ENCODE data around the gene DHFR. TPM values are rescaled to one million over a fixed set of nuclear protein-coding genes. Genes with fewer than 3 reads are reported as not detected.

DHFR gene
- total and polyA plus RNA-seq, 9 of the 15 experiments (the other 6 are each of a cell fraction or from before 2014, with no cell fraction given): 45.6 to 176 (median 97.7) TPM

DNA sequence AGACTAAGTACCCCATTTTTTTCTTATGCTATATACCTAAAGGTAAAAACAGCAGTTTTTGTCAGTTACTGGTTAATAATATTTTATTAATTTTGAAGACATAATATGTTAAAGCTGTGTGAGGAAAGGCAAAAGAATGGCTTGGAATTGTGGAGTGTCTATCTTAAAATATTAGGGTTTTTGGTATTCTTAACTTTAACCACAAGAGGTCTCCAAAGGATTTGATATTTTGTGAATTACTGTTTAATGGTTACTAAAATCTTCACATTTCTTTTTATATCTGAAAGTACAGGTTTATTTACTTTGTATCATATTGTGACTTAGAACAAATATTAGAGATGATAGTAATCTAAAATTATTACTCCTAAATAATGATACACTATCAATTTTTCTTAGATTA, 32.0 kb upstream of the DHFR start:
- FAIRE-seq: no peak

More for the DNA sequence above, 32.0 kb upstream of the DHFR start:
- H2AFZ ChIP-seq (ENCODE audit: low read depth, low read length): no peak overlapping the region
- POLR2A ChIA-PET: interaction anchor here (0.8 kb wide), 1 partner anchor 459 kb away, joined by 3 read pairs; no protein-coding TSS in a partner anchor
- in situ Hi-C loops (cut with MboI) (loop anchor here (10.0 kb wide), 1 partner anchor 508 kb away; no protein-coding TSS in a partner anchor), intact Hi-C loops (cut with micrococcal nuclease) (loop anchor here (1.0 to 10.0 kb wide), 4 partner anchors 248 to 511 kb away; no protein-coding TSS in a partner anchor)
- H3K4me1 ChIP-seq (replicated peaks in 1 of 2; ENCODE audit: control insufficient read depth in 2 of 2, insufficient read depth in 2 of 2, low read length in 2 of 2): no peaks in the 10 kb centered on the region
- no peak overlapping the region for H3K4me2 ChIP-seq (ENCODE audit: insufficient read depth, low read length)
- H3K4me3 ChIP-seq: no peak overlapping the region
- ATAC-seq: 0 out of 3 replicates have a peak, but pooled peaks have one; percentile 42
- H4K20me1 ChIP-seq (replicated peaks; ENCODE audit: control insufficient read depth, insufficient read depth, low read length): no peaks in the 10 kb centered on the region
- no peaks in the 10 kb centered on the region for H3K79me2 ChIP-seq (ENCODE audit: control insufficient read depth, insufficient read depth, low read length)
- H3K36me3 ChIP-seq (ENCODE audit: control insufficient read depth, insufficient read depth, low read length): peaks cover 5% of the 10 kb centered on the region; the same call in 2 of the 3 replicates
- H3K9me3 ChIP-seq (replicated peaks; ENCODE audit: control insufficient read depth, insufficient read depth, low read depth, low read length): no peaks in the 10 kb centered on the region
- no peaks in the 10 kb centered on the region for H3K9me1 ChIP-seq (ENCODE audit: control insufficient read depth, insufficient read depth, low read length)
- no peak overlapping the region for H3K27ac ChIP-seq (ENCODE audit: extremely low read depth, low read depth, low read length)
- no peak overlapping the region for H3K9ac ChIP-seq (ENCODE audit: insufficient read depth in 1 of 2, low read depth in 2 of 2, low read length in 2 of 2)
- CTCF ChIA-PET (ENCODE audit: low intra/inter-chr PET ratio): interaction anchor here (0.9 to 1.6 kb wide), 2 partner anchors 422 to 509 kb away, joined by 3 to 9 read pairs; no protein-coding TSS in a partner anchor
- no peak for DNase-seq (ENCODE audit: extremely low read depth in 1 of 4, low spot score in 3 of 4)
- no TSS peak for BruUV-seq (replicated peaks)
- TF ChIP-seq, protein P1, sequence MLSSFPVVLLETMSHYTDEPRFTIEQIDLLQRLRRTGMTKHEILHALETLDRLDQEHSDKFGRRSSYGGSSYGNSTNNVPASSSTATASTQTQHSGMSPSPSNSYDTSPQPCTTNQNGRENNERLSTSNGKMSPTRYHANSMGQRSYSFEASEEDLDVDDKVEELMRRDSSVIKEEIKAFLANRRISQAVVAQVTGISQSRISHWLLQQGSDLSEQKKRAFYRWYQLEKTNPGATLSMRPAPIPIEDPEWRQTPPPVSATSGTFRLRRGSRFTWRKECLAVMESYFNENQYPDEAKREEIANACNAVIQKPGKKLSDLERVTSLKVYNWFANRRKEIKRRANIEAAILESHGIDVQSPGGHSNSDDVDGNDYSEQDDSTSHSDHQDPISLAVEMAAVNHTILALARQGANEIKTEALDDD (IDR thresholded peaks at IDR 0.05): no peak
- TF ChIP-seq, protein P2, sequence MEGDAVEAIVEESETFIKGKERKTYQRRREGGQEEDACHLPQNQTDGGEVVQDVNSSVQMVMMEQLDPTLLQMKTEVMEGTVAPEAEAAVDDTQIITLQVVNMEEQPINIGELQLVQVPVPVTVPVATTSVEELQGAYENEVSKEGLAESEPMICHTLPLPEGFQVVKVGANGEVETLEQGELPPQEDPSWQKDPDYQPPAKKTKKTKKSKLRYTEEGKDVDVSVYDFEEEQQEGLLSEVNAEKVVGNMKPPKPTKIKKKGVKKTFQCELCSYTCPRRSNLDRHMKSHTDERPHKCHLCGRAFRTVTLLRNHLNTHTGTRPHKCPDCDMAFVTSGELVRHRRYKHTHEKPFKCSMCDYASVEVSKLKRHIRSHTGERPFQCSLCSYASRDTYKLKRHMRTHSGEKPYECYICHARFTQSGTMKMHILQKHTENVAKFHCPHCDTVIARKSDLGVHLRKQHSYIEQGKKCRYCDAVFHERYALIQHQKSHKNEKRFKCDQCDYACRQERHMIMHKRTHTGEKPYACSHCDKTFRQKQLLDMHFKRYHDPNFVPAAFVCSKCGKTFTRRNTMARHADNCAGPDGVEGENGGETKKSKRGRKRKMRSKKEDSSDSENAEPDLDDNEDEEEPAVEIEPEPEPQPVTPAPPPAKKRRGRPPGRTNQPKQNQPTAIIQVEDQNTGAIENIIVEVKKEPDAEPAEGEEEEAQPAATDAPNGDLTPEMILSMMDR (IDR thresholded peaks at IDR 0.05 in 2 of 3, conservative IDR thresholded peaks at IDR 0.05 in 1 of 3; ENCODE audit: insufficient read depth in 2 of 3, low read depth in 1 of 3, low read length in 3 of 3): peak in 2 of 3 experiments; percentile 18 to 51; a peak in 3 of 6 replicates
- TF ChIP-seq, protein P3, sequence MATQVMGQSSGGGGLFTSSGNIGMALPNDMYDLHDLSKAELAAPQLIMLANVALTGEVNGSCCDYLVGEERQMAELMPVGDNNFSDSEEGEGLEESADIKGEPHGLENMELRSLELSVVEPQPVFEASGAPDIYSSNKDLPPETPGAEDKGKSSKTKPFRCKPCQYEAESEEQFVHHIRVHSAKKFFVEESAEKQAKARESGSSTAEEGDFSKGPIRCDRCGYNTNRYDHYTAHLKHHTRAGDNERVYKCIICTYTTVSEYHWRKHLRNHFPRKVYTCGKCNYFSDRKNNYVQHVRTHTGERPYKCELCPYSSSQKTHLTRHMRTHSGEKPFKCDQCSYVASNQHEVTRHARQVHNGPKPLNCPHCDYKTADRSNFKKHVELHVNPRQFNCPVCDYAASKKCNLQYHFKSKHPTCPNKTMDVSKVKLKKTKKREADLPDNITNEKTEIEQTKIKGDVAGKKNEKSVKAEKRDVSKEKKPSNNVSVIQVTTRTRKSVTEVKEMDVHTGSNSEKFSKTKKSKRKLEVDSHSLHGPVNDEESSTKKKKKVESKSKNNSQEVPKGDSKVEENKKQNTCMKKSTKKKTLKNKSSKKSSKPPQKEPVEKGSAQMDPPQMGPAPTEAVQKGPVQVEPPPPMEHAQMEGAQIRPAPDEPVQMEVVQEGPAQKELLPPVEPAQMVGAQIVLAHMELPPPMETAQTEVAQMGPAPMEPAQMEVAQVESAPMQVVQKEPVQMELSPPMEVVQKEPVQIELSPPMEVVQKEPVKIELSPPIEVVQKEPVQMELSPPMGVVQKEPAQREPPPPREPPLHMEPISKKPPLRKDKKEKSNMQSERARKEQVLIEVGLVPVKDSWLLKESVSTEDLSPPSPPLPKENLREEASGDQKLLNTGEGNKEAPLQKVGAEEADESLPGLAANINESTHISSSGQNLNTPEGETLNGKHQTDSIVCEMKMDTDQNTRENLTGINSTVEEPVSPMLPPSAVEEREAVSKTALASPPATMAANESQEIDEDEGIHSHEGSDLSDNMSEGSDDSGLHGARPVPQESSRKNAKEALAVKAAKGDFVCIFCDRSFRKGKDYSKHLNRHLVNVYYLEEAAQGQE (IDR thresholded peaks at IDR 0.05; ENCODE audit: borderline replicate concordance): peak; percentile 13; the same call in 1 of the 2 replicates
- TF ChIP-seq, protein P3 (CRISPR knock-in tag; IDR thresholded peaks at IDR 0.05; ENCODE audit: low read depth): no peak
- TF ChIP-seq RAD21 (CRISPR knock-in tag; conservative IDR thresholded peaks at IDR 0.05 in 1 of 2, IDR thresholded peaks at IDR 0.05 in 1 of 2): peak; percentile 54 to 62
- H3K27me3 ChIP-seq (ENCODE audit: control insufficient read depth in 2 of 2, insufficient read depth in 2 of 2, low read length in 2 of 2): no peaks in the 10 kb centered on the region
